HS-27A (cell line): ENCODE measurements around the gene BNIPL.

ENCODE experiments used
- DNase-seq: peaks from one replicate; pipeline ENCODE4 v3.0.0-alpha.2; 2012; ENCODE audit warnings: low read depth, missing footprints

The BNIPL gene

DNA sequence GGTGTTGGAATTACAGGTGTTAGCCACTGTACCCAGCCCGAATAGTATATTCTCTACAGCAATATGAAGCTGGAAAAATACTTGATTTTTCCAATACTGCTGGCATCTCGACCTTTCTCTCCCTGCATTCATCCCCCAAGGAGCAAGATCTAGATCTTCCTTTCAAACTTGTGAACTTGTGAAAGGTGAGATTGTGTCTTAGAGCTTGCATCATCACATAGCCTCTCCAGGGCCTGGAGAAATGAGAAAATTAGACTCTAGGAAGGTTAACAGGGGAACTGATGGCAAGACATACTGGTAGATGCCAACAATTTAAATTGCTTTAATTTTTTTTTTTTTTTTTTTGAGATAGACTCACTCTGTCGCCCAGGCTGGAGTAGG is 26.1 kb upstream of the BNIPL start:
- no peak for DNase-seq

DNA sequence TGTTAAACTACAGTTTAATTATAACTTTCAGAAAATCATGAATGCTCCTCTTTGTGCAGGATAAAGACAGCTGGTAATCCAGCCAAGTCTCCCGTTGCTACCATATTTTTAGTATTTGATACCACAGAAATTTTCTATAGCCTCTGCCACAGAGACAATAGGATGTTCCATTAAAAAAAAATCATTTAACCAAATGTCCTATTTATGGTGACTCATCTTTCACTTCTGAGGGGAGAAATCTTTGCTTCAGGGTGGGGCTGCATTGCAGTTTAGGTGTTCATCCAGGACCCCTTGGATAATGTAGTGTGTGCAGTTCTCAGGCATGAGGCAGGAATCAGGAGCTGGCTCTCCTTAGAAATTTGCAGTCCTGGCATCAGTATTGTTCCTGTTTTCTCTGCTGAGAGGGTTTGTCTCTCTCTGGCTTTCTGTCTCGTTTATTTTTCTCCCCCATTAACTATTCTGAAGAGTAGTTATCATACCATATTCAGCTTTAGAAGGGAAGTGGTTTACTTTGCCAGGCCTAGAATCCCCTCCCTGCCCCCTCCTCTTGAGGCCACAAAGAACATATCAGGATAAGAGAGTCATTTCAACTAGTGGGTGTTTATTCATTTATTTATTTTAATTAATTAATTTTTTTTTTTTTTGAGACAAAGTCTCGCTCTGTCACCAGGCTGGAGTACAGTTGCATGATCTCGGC is 25.1 kb upstream of the BNIPL start:
- no peak for DNase-seq

DNA sequence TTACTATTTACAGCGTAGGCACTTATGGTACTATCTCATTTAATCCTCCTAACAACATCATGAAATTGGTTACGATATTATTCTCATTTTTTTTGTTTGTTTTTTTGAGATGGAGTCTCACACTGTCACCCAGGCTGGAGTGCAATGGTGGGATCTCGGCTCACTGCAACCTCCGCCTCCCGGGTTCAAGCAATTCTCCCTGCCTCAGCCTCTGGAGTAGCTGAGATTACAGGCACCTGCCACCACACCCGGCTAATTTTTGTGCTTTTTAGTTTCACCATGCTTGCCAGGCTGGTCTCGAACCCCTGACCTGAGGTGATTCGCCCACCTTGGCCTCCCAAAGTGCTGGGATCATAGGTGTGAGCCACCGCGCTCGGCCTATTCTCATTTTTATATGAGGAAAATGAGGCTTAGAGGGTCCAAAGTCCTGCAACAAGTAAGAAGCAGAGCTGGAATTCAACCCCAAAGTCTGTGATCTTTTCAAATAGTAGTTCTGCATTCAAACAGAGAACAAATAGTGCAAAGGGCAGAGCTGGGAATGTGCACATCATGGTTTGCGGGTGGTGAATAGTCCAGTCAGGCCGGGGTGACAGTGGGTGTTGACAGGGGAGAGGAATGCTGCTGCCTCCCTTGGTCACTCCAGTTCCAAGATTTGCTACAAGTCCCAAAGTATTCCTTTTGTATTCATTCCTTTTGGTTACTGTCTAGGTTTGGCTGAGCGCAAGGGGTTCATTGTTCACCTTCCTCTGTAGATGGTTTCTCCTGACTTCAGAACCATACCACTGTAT is 23.5 kb upstream of the BNIPL start:
- no peak for DNase-seq

DNA sequence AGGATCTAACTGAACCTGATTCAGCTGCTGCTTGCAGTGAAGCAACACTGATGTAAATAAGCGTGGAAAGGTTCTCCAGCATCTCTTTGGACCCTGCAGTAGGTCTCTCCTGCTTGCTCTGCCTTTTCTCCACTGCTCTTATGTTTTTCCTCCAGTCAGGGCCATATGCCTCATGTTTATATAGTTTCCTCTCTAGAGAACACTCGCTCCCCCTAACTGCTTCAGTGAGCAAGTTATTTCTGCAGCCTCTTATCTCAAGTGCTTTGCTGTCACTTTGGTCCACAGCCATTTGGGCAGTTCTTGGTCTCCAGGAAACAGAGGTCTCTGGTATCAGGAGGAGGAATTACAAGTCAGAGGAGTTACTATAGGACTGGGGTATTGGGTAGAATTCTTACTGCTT is 22.9 kb upstream of the BNIPL start:
- no peak for DNase-seq

GRCh38 chr1:151024540-151025146 is 11.7 kb upstream of the BNIPL start:
- no peak for DNase-seq

DNA sequence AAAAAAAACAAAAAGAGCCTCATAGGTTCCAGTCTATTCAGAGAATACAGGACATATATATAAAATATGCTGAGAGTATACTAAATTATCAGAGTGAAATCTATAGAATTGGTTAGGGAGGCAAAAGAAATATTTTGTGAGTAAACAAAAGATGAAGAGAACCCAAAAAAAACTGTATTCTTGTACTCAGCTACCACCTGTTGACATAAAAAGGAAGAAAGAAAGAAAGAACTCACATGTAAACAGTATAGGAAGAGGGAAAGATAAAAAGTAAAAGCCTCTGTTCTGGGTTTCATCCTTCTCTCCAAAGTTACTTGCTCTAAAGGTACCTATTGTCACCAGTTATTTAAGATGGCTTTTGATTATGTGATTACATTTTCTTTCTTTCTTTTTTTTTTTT is 9.9 kb upstream of the BNIPL start:
- no peak for DNase-seq

DNA sequence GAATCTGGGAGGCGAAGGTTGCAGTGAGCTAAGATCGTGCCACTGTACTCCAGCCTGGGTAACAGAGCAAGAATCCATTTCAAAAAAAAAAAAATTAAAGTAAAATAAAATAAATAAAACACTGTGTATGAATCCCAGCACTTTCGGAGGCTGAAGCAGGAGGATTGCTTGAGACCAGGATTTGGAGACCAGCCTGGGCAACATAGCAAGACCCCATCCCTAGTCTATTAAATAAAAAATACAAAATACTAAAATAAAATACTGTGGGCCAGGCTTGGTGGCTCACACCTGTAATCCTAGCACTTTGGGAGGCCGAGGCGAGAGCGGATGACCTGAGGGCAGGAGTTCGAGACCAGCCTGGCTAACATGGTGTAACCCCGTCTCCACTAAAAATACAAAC is 4.2 kb upstream of the BNIPL start:
- no peak for DNase-seq

DNA sequence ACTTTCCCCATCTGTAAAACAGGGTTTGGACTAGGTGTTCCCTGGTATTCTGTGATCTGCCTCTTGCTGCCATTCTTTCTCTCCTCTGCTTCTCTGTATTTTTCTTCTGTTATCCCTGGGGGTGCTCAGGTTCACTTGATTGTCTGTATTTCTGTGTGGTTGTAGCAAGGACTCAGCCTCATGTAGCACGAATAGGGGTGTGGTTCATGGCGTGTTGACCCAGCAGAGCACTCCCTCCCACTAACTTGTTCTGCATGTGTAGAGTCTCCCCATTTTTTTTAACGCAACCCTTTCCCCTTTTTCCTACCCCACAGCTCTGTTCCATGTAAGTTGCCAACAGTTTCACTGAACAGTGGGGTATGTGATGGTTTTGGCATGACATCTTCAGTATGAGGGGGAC is 1.2 kb upstream of the BNIPL start:
- no peak for DNase-seq

- no peak for DNase-seq
Observed at GRCh38 chr1:151037032-151037431, 646 bp downstream of the BNIPL start.

DNA sequence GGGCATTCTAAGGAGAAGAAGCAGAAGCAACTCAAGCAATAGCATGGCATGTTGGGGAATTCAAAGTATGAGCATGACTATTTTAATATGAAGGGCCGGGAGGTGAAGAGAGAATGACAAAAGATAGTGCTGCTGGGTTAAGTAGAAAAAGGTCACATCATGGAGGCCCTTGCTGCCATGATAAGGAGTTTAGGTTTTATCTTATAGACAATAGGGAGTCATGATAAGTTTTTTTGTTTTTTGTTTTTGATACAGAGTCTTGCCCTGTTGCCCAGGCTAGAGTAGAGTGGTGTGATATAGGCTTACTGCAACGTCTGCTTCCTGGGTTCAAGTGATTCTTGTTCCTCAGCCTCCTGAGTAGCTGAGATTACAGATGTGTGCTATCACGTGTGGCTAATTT is 3.1 kb downstream of the BNIPL start:
- no peak for DNase-seq

DNA sequence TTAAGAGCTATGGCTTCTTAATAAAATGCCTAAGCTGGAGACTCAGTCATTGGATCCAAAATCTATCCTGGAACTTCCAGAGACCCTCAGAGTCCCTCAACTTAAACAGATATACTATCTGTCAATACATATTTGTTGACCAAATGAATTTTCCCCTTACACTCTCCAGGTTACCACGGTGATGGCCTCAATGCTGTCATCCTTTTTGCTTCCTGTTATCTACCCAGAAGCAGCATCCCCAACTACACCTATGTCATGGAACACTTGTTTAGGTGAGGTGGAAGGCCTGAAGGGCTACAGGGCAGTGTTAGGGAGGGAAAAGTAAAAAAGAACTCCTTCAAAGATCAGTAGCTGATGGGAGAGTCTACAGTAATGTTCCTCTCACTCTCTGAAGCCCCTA is 6.8 kb downstream of the BNIPL start:
- no peak for DNase-seq

GRCh38 chr1:151047591-151047924 is 11.2 kb downstream of the BNIPL start, which contains the start of gene C1orf56:
Gene C1orf56 (plus strand): TSS chr1:151047751. CDS start chr1:151047848, 97 bp downstream.
- DNase-seq, result no peak

DNA sequence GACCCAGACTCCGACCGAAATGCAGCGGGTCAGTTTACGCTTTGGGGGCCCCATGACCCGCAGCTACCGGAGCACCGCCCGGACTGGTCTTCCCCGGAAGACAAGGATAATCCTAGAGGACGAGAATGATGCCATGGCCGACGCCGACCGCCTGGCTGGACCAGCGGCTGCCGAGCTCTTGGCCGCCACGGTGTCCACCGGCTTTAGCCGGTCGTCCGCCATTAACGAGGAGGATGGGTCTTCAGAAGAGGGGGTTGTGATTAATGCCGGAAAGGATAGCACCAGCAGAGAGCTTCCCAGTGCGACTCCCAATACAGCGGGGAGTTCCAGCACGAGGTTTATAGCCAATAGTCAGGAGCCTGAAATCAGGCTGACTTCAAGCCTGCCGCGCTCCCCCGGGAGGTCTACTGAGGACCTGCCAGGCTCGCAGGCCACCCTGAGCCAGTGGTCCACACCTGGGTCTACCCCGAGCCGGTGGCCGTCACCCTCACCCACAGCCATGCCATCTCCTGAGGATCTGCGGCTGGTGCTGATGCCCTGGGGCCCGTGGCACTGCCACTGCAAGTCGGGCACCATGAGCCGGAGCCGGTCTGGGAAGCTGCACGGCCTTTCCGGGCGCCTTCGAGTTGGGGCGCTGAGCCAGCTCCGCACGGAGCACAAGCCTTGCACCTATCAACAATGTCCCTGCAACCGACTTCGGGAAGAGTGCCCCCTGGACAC is 11.7 kb downstream of the BNIPL start:
- no peak for DNase-seq

GRCh38 chr1:151048645-151049032 is 12.3 kb downstream of the BNIPL start:
- DNase-seq, result no peak

DNA sequence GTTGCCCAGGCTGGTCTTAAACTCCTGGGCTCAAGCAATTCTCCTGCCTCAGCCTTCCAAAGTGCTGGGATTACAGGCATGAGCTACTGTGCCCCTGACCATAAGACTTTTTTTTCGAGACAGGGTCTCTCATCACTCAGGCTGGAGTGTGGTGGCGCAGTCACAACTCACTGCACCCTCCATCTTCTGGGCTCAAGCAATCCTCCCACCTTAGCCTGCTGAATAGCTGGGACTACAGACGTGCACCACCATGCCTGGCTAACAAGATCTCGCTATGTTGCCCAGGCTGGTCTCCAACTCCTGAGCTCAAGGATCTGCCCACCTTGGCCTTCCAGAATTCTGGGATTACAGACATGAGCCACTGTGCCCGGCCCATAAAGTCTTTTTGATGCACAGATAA is 13.1 kb downstream of the BNIPL start:
- DNase-seq, result no peak

DNA sequence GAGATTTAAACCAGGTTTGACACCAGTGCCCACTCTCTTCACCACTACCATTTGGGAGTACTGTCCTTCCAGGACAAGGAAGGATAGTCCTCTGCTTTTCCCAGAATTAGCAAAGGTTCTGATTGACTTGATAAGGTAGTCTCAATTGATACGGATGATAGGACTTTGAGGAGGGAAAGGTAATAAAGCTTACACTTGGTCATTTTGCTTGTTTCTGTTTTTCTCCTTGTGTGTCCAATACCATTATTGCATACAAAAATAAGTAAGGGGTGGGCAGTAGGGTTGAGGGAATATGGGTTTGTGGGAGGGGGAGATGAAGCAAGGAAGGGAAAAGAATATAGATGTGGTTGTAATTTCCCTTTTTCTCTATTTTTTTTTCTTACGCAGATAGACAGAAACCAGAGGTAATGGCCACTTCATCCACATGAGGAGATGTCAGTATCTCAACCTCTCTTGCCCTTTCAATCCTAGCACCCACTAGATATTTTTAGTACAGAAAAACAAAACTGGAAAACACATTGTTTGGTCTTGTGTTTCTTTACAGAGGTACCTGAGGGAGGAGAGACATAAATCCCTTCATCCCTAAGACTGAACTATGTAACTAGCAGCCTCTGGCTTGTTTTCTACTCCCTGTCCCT is 13.8 kb downstream of the BNIPL start:
- no peak for DNase-seq

DNA sequence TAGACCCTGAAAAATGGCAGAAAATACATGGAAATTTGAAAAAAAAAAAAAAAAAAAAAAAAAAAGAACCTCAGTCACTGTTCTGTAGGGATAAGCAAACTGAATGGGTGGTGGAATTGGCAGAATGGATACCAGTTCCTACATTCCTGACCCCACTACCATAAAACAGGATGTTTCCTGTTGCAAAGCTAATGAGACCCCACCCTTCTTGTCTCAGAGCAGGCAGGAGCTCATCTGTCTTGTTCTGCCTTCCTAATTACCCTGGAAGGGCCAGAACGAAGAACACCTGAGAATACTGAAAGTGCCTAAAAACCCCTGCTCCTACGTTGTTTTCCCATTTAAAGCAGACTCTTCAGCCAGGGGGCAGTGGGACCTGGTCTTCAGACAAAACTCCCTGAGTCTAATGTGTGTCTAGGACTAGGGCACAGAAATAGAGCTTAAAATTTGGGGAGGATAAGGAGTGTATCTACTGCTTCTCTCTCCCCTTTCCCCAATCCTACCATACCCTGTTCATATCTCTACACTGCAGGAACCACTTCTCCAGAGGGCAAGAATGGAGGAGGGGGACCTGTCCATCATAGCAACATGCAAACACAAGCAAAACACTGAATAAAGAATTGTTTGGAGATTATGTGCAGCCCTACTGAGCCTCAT is 15.1 kb downstream of the BNIPL start:
- no peak for DNase-seq

GRCh38 chr1:151054971-151055547 is 18.7 kb downstream of the BNIPL start:
- DNase-seq, result no peak

DNA sequence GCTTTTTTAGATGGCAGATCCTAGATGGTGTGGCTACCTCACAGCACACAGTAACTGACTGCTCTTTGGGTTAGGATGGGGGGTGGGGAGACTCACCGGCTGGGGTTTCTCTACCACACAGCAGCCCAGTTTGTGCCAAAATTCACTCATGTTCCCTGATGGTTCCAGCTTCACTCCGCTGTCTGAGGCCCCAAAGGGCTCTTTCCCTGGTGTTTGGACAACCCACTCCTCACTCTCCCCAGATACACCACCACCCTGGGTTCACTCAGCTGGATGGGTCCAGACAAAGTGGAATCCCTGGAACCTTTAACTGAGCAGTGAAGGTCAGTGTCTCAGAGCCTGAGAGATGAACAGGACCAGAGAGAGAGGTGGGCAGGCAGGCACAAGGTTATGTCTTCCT is 19.2 kb downstream of the BNIPL start:
- DNase-seq, result no peak

DNA sequence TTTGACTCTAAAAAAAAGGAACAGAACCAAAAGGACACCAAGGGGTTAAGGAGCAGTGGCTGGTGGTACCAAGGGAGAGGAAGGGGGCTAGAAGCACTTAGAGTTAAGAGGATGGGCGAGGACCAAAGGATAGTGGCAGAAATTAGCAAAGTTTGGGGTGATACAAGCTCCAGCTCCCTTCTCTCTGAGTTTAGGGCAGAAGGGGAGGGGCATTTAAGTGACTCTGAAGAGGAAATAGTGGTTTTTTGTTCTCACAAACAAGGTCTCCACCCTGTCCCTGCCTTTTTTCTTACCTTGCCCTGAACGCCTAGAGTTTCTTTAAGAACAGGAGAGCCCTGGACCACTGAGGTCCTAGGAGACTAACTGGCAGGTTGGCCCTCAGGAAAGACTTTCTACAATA is 19.8 kb downstream of the BNIPL start:
- no peak for DNase-seq

DNA sequence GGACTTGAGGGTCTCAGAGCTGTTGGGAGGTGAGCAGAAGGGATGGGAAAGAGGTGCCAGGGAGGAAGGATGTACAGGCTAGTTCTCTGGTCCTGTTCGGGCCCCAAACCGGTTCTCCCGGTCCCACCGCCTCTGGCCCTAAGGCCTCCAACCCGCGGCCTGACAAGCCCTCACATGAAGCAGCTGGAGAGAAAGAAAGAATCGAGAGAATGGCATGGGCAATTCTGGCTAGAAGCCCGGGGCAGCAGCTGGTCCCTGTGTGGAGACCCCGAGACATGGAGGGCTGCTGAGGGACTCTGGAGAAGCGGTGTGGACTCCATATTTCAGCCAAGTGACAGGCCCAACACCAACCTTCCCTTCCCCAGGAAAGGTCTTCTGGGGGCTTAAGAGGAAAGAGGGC is 22.3 kb downstream of the BNIPL start:
- no peak for DNase-seq
